ENCODE results near the gene DNAJB13. TPM values are rescaled to one million over a fixed set of nuclear protein-coding genes. Genes with fewer than 3 reads are reported as not detected.

Gene DNAJB13
- 1.5 TPM for polyA plus RNA-seq (2013, experiment 1 of 4)
- polyA plus RNA-seq (2013, experiment 2 of 4) = 0.89 TPM
- 0.48 TPM for polyA plus RNA-seq (2013, experiment 3 of 4)
- 0.73 TPM for polyA plus RNA-seq (2013, experiment 4 of 4)

DNA sequence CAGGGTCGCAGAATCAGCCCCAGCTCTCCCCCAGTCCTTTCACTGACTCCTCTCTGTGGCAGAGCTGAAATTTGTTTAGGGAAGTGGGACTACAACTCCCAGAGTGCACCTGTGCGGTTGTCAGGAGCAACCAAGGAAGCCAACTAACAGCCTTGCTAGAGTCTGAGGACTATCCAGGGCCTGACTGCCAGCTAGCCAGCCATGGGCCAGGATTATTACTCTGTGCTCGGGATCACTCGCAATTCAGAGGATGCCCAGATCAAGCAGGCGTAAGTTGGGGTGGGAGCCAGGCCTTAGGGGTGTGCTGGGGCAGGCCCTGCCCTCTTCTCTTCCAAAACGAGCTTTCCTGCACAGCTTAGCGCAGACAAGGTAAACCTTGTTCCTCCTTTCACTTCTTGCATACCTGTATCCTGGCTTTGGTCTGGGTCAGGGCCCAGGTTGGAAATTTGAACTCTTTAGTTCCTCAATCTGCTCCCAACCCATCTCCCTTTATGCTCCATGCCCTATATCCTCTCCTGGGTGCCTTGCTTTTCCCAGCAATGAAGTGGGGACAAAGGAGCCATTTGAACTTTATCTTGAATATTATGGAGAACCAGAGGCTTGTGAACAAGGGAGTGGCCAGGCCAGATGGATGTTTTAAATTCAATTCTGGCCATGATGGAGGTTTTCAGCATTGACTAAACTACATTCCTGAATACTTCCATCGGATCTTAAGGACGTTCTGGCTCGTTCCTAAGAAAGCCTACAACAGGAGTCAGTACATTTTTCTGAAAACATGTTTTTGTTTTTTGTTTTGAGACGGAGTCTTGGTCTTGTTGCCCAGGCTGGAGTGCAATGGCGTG is at the start of gene DNAJB13:
DNAJB13 (plus strand) TSS at position 158 of the 842 bp plus-strand sequence; CDS start at position 202, 44 bp downstream.
- no peaks in the 10 kb centered on the region for H3K4me1 ChIP-seq (ENCODE audit: control insufficient read depth, insufficient read depth, low read length)
- H3K27ac ChIP-seq (ENCODE audit: insufficient read depth, low read depth, low read length, poor library complexity, severe bottlenecking) = no peak within 1 kb of the TSS
- no peaks in the 10 kb centered on the region for H3K36me3 ChIP-seq (ENCODE audit: control insufficient read depth, insufficient read depth, low read length)
- H3K27me3 ChIP-seq (ENCODE audit: control insufficient read depth, insufficient read depth, low read length, poor library complexity, severe bottlenecking) = no peaks in the 10 kb centered on the region
- no peak within 1 kb of the TSS for H3K4me3 ChIP-seq (ENCODE audit: insufficient read depth, low read depth, low read length)
- H3K9me3 ChIP-seq (ENCODE audit: control insufficient read depth, low read length) = no peaks in the 10 kb centered on the region
- WGBS, 2 experiments = 71 to 73% methylated on average over 12 of the region's 12 CpGs

DNA sequence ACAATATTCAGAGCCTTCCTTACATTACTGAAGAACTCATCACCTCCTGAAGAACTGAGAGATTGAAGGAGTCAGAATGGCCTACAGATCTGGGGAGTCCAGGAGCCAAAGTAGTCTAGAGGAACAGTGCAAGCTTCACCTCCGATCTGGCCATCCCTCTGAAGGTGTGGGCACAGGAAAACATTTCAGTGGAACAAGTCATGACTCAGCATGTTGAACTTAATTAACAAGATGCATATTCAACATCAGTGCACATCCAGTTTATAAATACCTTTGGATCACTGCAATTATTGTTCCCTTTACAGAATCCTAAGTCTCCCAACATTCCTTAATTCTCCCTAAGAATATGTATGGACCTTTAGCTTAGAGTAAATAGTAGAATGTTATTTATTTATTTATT is 48.5 kb upstream of the DNAJB13 start:
- Histone ChIP-seq H3K27me3 (ENCODE audit: control insufficient read depth, insufficient read depth, low read length, poor library complexity, severe bottlenecking) (no peaks in the 10 kb centered on the region), H3K4me1 (ENCODE audit: control insufficient read depth, insufficient read depth, low read length) (no peaks in the 10 kb centered on the region), H3K36me3 (ENCODE audit: control insufficient read depth, insufficient read depth, low read length) (peaks cover 21% of the 10 kb centered on the region), H3K27ac (ENCODE audit: insufficient read depth, low read depth, low read length, poor library complexity, severe bottlenecking) (no peak overlapping the region), H3K9me3 (ENCODE audit: control insufficient read depth, low read length) (no peaks in the 10 kb centered on the region), H3K4me3 (ENCODE audit: insufficient read depth, low read depth, low read length) (no peak overlapping the region)
- WGBS, 2 experiments = 91 to 100% methylated on average over 1 of the region's 1 CpG

- Histone ChIP-seq H3K9me3 (ENCODE audit: control insufficient read depth, low read length) (no peaks in the 10 kb centered on the region), H3K36me3 (ENCODE audit: control insufficient read depth, insufficient read depth, low read length) (peaks cover 2% of the 10 kb centered on the region), H3K27me3 (ENCODE audit: control insufficient read depth, insufficient read depth, low read length, poor library complexity, severe bottlenecking) (no peaks in the 10 kb centered on the region), H3K27ac (ENCODE audit: insufficient read depth, low read depth, low read length, poor library complexity, severe bottlenecking) (no peak overlapping the region), H3K4me3 (ENCODE audit: insufficient read depth, low read depth, low read length) (no peak overlapping the region), H3K4me1 (ENCODE audit: control insufficient read depth, insufficient read depth, low read length) (no peaks in the 10 kb centered on the region)
- WGBS, 2 experiments = 92 to 94% methylated on average over 4 of the region's 4 CpGs
These were observed 43.6 kb upstream of the DNAJB13 start for GRCh38 chr11:73907191-73907590.

DNA sequence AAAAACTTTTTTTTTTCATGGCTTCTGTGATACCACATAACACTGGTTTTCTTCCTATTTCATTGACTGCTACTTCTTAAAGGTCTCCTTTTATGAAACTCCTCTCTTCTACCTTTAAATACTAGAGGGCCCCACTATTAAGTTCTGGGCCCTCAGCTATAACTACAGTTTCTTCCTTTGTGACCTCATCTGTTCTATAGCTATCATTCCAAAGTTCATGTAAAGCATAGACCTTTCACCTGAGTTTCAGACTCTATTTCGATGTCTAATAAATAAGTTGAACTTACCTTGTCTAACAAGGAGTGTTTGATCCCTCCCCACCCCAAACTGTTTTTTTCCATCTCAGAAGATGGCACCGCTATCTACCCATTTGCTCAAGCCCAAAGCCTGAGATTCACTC is 38.8 kb upstream of the DNAJB13 start:
- peaks cover 5% of the 10 kb centered on the region for H3K36me3 ChIP-seq (ENCODE audit: control insufficient read depth, insufficient read depth, low read length)
- no peak overlapping the region for H3K4me3 ChIP-seq (ENCODE audit: insufficient read depth, low read depth, low read length)
- H3K27me3 ChIP-seq (ENCODE audit: control insufficient read depth, insufficient read depth, low read length, poor library complexity, severe bottlenecking) = no peaks in the 10 kb centered on the region
- no peaks in the 10 kb centered on the region for H3K9me3 ChIP-seq (ENCODE audit: control insufficient read depth, low read length)
- no peaks in the 10 kb centered on the region for H3K4me1 ChIP-seq (ENCODE audit: control insufficient read depth, insufficient read depth, low read length)
- WGBS, 2 experiments = 93 to 96% methylated on average over 2 of the region's 2 CpGs
- H3K27ac ChIP-seq (ENCODE audit: insufficient read depth, low read depth, low read length, poor library complexity, severe bottlenecking) = no peak overlapping the region

DNA sequence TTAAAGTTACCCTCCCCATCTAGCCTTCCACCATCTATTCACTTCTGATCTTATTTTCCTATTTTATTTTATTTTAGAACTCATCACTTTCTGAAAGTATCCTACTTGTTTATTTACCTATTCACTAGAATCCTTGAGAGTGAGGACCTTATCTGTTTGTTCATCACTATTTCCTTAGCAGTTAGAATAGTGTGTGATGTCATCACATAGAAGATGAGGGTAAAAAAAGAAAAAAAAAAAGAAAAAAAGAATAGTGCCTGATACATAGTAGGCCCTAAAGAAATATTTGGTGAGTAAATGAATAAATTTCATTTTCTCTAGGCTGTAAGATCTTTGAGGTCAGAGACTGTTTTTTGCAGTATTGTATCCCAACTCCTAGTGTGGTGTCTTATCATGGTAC is 37.4 kb upstream of the DNAJB13 start:
- Histone ChIP-seq H3K4me3 (ENCODE audit: insufficient read depth, low read depth, low read length) (no peak overlapping the region), H3K9me3 (ENCODE audit: control insufficient read depth, low read length) (no peaks in the 10 kb centered on the region), H3K36me3 (ENCODE audit: control insufficient read depth, insufficient read depth, low read length) (peaks cover 5% of the 10 kb centered on the region), H3K27ac (ENCODE audit: insufficient read depth, low read depth, low read length, poor library complexity, severe bottlenecking) (no peak overlapping the region), H3K4me1 (ENCODE audit: control insufficient read depth, insufficient read depth, low read length) (no peaks in the 10 kb centered on the region), H3K27me3 (ENCODE audit: control insufficient read depth, insufficient read depth, low read length, poor library complexity, severe bottlenecking) (no peaks in the 10 kb centered on the region)

DNA sequence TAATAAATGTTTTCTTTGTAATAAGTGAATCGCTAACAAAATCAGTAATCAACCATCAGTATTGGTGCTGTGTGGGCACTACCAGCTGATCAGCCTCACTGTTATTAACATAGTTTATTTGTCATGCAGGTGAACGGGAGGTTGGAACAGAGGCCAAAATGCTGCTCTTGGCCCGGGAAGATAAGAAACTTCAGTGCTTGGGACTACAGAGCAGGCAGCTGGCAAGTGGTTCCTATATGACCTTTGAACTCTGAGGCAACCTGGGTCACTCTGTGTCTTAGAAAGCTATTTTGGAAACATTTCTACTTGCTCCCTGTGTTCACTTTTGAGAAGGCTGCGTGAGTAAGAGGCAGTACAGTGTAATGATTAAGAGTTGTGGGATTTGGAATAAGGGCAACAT is 36.5 kb upstream of the DNAJB13 start:
- no peaks in the 10 kb centered on the region for H3K27me3 ChIP-seq (ENCODE audit: control insufficient read depth, insufficient read depth, low read length, poor library complexity, severe bottlenecking)
- H3K4me3 ChIP-seq (ENCODE audit: insufficient read depth, low read depth, low read length) = no peak overlapping the region
- no peak overlapping the region for H3K27ac ChIP-seq (ENCODE audit: insufficient read depth, low read depth, low read length, poor library complexity, severe bottlenecking)
- H3K4me1 ChIP-seq (ENCODE audit: control insufficient read depth, insufficient read depth, low read length) = no peaks in the 10 kb centered on the region
- WGBS, 2 experiments = 94 to 95% methylated on average over 4 of the region's 4 CpGs
- no peaks in the 10 kb centered on the region for H3K9me3 ChIP-seq (ENCODE audit: control insufficient read depth, low read length)
- peaks cover 11% of the 10 kb centered on the region for H3K36me3 ChIP-seq (ENCODE audit: control insufficient read depth, insufficient read depth, low read length)

DNA sequence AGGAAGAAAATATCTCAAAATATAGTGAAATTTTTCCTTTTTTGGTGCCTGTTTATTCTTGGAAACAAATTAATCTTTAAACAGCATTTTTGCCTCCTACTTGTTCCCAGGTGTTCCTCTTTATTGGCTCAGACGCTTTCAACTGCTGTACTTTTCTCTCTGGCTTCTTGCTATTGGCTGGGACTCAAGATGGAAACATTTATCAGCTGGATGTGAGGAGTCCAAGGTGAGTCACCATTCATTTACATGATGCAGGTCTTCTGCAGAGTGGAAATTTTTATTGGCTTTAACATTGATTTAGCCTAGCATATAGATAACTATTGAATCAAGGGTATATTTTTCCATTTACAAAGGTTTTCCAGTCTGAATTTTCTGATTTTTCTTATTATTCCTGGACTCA is 34.4 kb upstream of the DNAJB13 start:
- Histone ChIP-seq H3K36me3 (ENCODE audit: control insufficient read depth, insufficient read depth, low read length) (peaks cover 11% of the 10 kb centered on the region), H3K4me3 (ENCODE audit: insufficient read depth, low read depth, low read length) (no peak overlapping the region), H3K27me3 (ENCODE audit: control insufficient read depth, insufficient read depth, low read length, poor library complexity, severe bottlenecking) (no peaks in the 10 kb centered on the region), H3K27ac (ENCODE audit: insufficient read depth, low read depth, low read length, poor library complexity, severe bottlenecking) (no peak overlapping the region), H3K9me3 (ENCODE audit: control insufficient read depth, low read length) (no peaks in the 10 kb centered on the region), H3K4me1 (ENCODE audit: control insufficient read depth, insufficient read depth, low read length) (no peaks in the 10 kb centered on the region)
- WGBS, 2 experiments = 88 to 93% methylated on average over 1 of the region's 1 CpG

- no peak overlapping the region for H3K4me3 ChIP-seq (ENCODE audit: insufficient read depth, low read depth, low read length)
- H3K36me3 ChIP-seq (ENCODE audit: control insufficient read depth, insufficient read depth, low read length) = peaks cover 6% of the 10 kb centered on the region
- no peak overlapping the region for H3K27ac ChIP-seq (ENCODE audit: insufficient read depth, low read depth, low read length, poor library complexity, severe bottlenecking)
- H3K9me3 ChIP-seq (ENCODE audit: control insufficient read depth, low read length) = no peaks in the 10 kb centered on the region
- H3K4me1 ChIP-seq (ENCODE audit: control insufficient read depth, insufficient read depth, low read length) = no peaks in the 10 kb centered on the region
- no peaks in the 10 kb centered on the region for H3K27me3 ChIP-seq (ENCODE audit: control insufficient read depth, insufficient read depth, low read length, poor library complexity, severe bottlenecking)
- WGBS, 2 experiments = 85 to 93% methylated on average over 3 to 4 of the region's 4 CpGs
These were observed 29.6 kb upstream of the DNAJB13 start for GRCh38 chr11:73921180-73921579.

DNA sequence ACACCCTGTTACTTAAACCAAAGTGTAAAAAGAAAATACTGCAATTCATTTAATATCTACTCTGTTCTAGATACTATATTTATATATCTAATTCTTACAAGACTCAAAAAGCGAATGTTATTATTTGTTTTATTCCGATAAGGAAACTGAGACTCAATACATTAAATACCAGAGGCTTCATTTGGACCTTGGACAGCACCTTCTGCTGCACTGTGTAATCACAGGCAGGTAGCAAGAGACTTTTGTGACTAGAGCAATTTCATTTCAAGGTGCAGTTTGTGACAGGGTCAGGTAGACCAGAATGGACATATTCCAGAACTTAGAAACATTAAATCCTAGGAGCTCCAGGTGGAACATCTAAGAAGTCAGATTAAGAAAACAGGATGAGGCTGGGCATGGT is 21.4 kb upstream of the DNAJB13 start:
- peaks cover 10% of the 10 kb centered on the region for H3K36me3 ChIP-seq (ENCODE audit: control insufficient read depth, insufficient read depth, low read length)

DNA sequence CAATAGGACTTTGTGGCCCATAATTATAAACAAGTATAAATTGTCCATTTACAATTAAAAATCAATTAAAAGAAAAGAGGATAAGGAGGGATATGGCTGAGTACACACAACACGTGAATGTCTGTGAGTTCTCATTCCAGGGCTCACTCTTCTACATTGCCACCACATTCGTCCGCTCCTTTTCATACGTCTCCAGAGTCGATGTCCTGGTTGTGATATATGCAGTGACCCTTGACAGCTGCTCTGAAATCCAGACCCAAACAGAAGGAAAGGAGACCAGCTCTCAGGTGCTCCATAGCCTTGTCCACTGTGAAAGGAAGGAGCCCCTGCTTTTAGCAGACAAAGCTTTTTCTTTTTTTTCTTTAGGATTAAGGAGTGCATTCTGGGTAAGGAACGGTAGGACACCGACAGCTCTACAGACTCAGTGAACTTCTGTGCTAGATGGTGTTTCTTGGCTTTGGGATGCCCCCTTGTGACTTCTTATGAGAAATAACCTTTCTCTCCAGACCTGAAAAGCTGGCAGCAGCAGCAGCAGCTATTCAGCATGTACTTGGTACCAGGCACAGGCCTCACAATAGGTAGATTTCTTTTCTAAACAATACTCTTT is 19.7 kb upstream of the DNAJB13 start:
- no peaks in the 10 kb centered on the region for H3K4me1 ChIP-seq (ENCODE audit: control insufficient read depth, insufficient read depth, low read length)
- H3K27ac ChIP-seq (ENCODE audit: insufficient read depth, low read depth, low read length, poor library complexity, severe bottlenecking) = no peak overlapping the region
- H3K4me3 ChIP-seq (ENCODE audit: insufficient read depth, low read depth, low read length) = no peak overlapping the region
- no peaks in the 10 kb centered on the region for H3K27me3 ChIP-seq (ENCODE audit: control insufficient read depth, insufficient read depth, low read length, poor library complexity, severe bottlenecking)
- no peaks in the 10 kb centered on the region for H3K9me3 ChIP-seq (ENCODE audit: control insufficient read depth, low read length)
- H3K36me3 ChIP-seq (ENCODE audit: control insufficient read depth, insufficient read depth, low read length) = peaks cover 10% of the 10 kb centered on the region
- whole genome bisulfite sequencing, 2 experiments = 63 to 69% methylated on average over 7 of the region's 7 CpGs

More for the DNA sequence above, 21.4 kb upstream of the DNAJB13 start:
- H3K9me3 ChIP-seq (ENCODE audit: control insufficient read depth, low read length) = no peaks in the 10 kb centered on the region
- no peak overlapping the region for H3K27ac ChIP-seq (ENCODE audit: insufficient read depth, low read depth, low read length, poor library complexity, severe bottlenecking)
- no peaks in the 10 kb centered on the region for H3K27me3 ChIP-seq (ENCODE audit: control insufficient read depth, insufficient read depth, low read length, poor library complexity, severe bottlenecking)
- WGBS, 2 experiments = 93 to 100% methylated on average over 2 of the region's 2 CpGs
- H3K4me3 ChIP-seq (ENCODE audit: insufficient read depth, low read depth, low read length) = no peak overlapping the region
- H3K4me1 ChIP-seq (ENCODE audit: control insufficient read depth, insufficient read depth, low read length) = no peaks in the 10 kb centered on the region

Data from ectodermal cell (in vitro differentiated cells).